ENCODE data around the gene NRG4.
"Not testable (repeated sequence)": the region's sequence is repeated elsewhere in the genome, so short reads cannot be mapped to it uniquely, and the experiment has no call there.

Gene NRG4

GRCh38 chr15:75994220-75994619 is 18.0 kb downstream of the NRG4 start:
- DNase-seq (ENCODE audit: low spot score), result no peak

DNA sequence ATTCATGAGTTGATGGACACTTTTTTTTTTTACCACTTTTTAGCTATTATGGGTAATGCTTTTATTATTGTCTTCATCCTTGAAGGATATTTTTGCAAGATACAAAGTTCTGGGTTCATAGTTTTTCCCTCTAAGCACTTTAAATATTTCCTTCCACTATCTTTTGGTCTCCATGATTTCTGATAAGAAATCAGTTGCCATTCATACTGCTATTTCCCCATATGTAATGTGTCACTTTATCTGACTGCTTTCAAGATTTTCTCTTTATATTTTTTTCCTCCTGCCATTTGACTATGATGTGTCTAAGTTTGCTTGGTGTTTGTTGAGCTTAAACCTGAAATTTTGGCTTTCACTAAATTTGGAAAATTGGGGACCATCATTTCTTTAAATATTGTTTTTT is 19.3 kb downstream of the NRG4 start:
- DNase-seq (ENCODE audit: low spot score), result no peak

- DNase-seq (ENCODE audit: low spot score), result no peak
Observed at GRCh38 chr15:75989875-75990274, 22.3 kb downstream of the NRG4 start.

DNA sequence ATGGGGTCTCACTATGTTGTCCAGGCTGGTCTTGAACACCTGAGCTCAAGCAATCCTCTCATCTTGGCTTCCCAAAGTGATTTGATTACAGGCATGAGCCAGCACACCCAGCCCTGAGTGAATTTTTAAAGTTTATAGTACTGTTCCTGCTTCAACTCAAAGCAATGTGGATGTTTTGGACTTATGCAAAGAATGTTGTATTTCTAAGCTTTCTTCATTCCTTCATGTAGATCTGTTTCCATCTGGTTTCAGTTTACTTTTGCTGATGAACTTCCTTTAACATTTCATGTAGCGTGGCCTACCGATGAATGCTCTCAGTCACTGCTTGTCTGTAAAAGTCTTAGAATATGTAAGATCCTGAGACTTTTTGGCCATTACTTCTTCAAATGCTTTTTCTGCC is 23.2 kb downstream of the NRG4 start:
- DNase-seq (ENCODE audit: low spot score), result no peak

- DNase-seq (ENCODE audit: low spot score), result no peak
Observed at GRCh38 chr15:75985971-75986370, 26.3 kb downstream of the NRG4 start.

- not testable (repeated sequence) for DNase-seq (ENCODE audit: low spot score)
Observed at GRCh38 chr15:75984706-75985105, 27.5 kb downstream of the NRG4 start.

DNA sequence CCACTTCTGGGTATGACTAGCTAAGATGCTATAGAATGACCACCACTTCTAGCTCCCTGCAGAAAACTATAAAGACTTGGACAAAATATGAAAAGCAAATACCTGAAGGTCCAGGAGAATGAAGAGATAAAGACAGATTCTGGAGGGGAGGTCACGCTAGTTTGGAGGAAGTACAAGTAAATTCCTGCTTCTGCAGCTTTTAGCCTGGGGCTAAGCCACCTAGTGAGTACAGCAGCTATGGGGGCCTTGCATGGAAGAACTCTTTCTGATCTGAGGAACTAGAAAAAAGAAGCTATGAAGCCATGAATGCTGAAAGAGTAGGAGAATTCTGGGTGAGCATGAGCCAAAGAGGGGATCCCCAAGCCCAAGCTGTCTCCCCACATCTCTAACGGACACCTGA is 29.8 kb downstream of the NRG4 start:
- DNase-seq (ENCODE audit: low spot score), result no peak

DNA sequence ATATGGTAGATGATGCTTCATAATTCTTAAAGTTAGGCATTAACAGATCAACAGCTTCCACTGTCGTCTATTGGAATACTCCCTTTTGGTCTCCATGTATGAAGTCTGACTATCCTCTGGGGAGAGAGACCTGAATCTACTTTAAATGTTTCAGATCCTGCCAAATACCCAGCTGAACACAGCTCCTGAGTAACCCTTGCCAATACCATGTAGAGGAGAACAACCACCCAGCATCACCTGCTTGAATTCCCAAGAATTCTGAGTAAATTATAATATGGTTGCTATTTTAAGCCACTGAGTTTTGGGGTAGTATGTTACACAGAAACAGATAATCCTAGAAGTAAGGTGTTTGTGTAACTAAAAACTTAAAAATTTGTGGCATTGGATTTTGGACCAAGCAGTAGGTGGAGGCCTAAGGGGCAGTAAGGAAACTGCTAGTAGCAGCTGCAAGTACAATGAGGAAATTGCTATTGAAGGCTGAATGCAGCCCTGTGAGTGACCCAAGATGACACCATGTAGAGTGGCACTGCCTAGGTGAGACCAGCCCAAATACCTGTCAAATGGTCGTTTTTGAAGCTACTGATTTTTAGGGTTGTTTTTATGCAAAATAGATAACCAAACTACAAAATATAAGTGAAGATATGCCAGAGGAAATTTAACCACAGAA is 30.9 kb downstream of the NRG4 start:
- DNase-seq (ENCODE audit: low spot score), result no peak

GRCh38 chr15:75976766-75977165 is 35.5 kb downstream of the NRG4 start:
- DNase-seq (ENCODE audit: low spot score), result not testable (repeated sequence)

DNA sequence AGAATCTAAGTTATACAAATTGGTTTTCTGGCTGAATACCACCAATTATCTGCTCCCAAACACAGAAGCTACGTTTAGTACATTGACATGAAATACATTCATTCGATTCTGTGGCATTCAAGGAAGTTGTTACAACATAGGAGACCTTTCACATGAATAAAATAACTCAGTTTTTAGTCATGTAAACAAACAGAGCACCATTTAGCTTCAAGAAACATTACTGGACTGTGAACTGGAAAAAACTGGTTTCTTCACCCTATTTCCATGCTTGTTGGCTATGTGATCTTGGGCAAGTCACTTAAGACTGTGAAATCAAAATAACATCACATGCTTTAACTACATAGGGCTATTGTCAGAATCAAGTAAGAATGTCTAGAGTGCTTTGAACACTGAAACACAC is 46.2 kb downstream of the NRG4 start:
- no peak for DNase-seq (ENCODE audit: low spot score)

DNA sequence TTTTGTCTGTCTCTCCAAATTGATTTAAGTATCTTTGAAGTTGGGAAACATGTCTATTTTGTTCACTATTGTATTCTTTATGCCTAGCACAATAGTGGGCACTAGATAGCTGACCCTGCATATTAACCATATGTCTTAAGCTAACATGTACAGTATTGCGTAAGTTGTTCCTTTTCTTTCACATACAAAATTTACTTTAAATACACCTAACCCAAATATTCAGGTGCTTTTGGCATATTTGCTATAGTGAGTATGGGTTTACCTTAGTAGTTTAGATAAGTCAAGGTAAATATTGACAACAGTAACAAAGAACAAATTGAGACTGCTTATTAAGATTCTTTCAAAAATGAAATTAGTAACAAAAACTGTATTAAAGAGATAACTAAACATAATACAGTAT is 50.9 kb downstream of the NRG4 start:
- no peak for DNase-seq (ENCODE audit: low spot score)

- no peak for DNase-seq (ENCODE audit: low spot score)
Observed at GRCh38 chr15:75955720-75956119, 56.5 kb downstream of the NRG4 start.

DNA sequence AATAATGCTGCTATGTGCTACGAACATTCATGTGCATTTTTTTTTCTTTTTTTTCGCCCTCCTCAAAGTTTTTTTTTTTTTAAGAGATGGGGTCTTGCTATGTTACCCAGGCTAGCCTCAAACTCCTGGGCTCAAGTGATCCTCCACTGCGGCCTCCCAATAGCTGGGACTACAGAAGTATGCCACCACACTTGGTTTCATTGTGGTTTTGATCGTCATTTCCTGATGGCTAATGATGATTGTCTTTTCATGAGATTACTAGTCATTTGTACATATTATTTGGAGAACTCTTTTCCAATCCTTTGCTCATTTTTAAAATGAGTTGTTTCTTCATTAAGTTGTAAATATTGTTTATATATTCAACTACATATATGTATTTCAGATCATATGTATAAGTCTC is 59.7 kb downstream of the NRG4 start:
- no peak for DNase-seq (ENCODE audit: low spot score)

DNA sequence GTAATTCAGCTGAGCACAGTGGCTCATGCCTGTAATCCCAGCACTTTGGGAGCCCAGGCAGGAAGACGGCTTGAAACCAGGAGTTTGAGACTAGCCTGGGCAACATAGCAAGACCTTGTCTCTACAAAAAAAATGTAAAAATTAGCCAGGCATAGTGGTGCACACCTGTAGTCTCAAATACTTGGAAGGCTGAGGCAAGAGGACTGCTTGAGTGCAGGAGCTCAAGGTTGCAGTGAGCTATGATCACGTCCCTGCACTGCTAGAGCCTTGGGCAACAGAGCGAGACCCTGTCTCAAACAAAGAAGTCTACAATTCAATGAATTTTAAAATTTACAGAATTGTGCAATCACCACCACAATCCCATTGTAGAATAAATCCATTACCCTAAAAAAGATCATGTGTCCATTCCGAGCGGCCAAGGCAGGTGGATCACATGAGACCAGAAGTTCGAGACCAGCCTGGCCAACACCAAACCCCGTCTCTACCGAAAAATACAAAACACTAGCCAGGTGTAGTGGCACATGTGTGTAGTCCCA is 63.4 kb downstream of the NRG4 start:
- no peak for DNase-seq (ENCODE audit: low spot score)

GRCh38 chr15:75947092-75947491 is 65.1 kb downstream of the NRG4 start:
- DNase-seq (ENCODE audit: low spot score), result no peak

DNA sequence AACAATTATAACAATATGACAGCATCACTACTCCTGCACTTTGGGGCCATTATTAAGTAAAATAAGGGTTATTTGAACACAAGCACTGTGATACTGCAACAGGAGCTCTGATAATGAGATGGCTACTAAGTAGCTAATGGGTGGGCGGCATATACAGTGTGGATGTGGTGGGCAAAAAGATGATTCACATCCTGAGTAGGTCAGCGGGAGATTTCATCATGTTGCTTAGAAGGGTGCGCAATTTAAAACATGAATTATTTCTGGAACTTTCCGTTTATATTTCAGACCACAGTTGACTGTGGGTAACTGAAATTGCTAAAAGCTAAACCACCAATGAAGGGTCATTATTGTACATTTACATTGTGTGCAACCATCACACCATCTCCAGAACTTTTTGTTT is 66.3 kb downstream of the NRG4 start:
- no peak for DNase-seq (ENCODE audit: low spot score)

DNA sequence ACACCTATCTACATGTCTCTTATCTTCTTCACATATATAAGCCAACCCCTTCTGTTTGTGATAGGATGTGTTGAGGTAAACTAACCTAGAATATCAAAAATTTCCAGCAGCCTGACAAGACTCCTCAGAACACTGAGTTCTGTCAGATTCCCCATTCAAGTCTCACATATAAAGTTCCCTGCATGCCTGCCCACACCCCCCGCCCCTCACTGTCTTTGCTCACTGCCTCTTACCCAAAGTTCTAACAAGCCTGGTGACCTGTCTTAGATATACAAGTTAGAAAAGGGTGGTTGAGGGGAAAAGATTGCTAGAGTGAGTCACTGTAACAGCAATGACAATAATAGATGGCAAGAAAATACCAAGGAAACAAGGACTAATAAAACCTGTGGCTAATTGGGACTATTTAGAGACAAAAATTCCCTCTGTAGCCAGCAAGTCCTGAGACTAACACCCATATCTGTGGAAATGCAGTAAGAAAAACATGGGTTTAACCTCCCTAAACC is 68.5 kb downstream of the NRG4 start:
- DNase-seq (ENCODE audit: low spot score), result no peak

DNA sequence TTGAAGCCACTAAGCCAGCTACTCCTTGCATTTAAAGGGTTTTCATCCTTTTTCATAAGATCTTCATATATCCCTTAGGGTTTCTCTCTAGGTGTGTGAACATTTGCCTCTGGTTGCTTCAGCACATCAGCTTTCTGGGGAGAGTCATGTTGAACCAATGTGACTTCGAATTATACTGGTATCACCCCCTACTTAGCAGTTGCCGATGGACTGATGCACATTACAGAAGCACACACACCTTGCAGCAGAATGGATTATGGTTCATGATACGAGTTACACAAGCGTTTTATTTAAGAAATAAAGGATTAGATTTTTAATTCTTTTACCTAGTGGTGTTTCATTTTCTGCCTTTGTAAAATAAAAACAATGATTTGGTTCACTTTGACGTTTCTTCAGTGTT is 69.0 kb downstream of the NRG4 start:
- DNase-seq (ENCODE audit: low spot score), result no peak

DNA sequence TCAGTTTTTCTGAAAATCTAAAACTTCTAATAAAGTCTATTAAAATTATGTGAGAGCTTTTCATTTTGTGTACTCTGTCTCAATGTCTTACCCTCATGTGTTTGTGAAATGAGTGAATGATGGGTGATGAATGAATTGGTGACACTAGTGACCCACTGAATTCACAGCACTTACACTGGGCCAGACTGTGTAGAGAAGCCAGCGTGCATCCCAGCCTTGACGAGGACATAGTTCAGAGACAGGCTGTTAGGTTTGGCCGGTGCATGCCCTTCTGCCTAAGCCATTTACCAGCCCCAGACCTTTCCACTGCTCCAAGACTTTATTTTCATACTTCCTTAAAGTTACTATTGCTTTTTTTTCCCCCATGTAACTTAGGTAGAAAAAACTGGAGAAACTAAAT is 69.8 kb downstream of the NRG4 start:
- DNase-seq (ENCODE audit: low spot score), result no peak

DNA sequence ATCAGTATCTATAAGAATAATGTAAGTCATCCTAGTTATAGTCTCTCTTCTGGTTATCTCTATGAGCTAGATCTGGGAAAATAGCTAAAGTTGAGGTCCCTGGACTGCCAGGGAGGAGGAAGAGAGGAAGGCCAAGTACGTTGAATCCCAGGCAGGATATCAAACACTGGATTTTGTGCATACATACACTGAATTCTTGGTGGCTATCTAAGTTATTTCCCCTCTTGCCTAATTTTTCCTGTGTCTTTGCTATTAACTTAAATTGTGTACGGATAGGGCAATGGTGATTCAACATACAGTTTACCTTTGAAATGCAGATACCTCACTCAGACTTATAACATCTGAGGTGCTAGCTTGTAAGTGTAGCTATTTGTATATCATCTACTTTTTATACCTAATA is 81.4 kb downstream of the NRG4 start:
- no peak for DNase-seq (ENCODE audit: low spot score)

DNA sequence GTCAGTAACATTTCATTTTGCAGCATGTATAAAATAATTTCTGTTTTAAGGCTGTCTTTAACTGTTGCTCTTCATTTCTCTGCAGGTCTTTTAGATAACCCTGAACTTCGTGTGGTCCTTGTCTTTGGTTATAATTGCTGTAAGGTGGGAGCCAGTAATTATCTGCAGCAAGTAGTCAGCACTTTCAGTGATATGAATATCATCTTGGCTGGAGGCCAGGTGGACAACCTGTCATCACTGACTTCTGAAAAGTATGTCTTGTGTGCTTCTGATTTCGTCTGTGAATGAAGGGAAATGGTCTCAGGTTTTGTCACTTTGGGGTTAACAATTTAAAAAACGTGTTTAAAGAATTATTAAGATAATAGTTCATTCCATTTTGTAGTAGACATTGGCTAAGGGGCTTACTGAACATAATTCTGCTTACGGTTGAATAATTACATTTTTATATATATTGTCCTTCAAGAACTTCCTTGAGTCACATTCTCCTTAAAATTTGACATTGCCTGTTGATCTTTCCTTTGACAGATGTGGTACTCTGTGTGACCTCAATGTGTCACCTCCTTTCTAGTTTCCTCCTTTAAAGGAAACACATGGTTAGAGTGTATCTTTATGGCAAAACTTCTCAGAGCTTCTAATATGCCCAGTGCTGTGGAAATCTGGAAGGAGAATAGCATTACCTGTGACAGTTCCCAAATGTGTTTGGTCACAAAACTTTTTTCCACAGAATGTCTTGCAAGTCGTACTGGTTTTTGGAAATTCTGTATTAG is 82.2 kb downstream of the NRG4 start:
- DNase-seq (ENCODE audit: low spot score), result no peak

DNA sequence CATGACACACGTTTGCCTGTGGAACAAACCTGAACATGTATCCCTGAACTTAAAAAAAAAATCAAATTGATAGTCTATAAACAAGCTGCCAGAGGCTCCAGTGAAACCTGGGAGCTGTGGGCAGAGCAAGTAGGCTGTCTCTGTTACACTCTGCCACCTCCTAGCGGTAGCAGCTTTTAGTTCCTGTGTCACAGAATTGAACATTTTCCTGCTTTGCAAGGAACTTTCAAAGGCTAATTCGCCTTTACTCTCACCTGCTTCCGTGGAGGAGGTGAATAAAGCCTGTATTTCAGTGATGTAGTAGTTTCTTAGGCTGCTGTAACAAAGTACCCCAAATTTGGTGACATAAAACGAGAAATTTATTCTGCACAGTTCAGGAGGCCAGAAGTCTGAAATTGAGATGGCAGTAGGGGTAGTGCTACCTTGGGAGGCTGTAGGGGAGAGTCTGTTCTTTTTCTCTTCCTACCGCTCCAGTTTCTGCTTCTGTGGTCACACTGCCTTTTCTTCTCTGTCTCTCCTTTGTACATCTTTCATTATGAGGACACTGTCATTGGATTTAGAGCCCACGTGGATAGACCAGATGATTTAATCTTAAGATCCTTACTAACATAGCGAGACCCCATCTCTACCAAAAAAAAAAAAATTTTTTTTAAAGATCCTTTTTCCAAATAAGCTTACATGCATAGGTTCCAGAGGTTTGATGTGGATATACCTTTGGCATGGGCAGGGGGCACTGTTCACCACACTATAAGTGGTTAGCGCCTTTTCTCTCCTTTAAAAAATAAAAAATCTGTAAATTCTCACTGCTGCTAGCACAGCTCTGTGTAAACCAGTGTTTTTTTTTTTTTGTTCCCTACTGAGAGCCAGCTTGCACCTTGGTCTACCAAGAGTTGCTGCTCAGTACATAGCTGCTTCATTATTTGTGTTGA is 83.3 kb downstream of the NRG4 start:
- no peak for DNase-seq (ENCODE audit: low spot score)

Data from CD4-positive, alpha-beta T cell treated with Interleukin-6 at 100 ng/mL for 8 hours (primary cell).